PFSK-1 (cell line): ENCODE results near the gene JHY.

Experiments used
- FOXP2 ChIP-seq: optimal IDR thresholded peaks from 2 replicates; pipeline ENCODE3; 2011; ENCODE audit warnings: borderline replicate concordance, control low read depth, inconsistent platforms; ENCODE audit not compliant: insufficient read depth; ENCODE audit errors: extremely low read length, extremely low read depth
- POLR2AphosphoS5 ChIP-seq: IDR thresholded peaks from 2 replicates; pipeline ENCODE4 v1.6.1; 2012; ENCODE audit warnings: low read depth, mild to moderate bottlenecking, control low read depth, low read length, moderate library complexity
- REST ChIP-seq, 2 experiments: IDR thresholded peaks; 2 replicates each; pipeline versions ENCODE4 v1.6.1 to v1.8.0; 2011 to 2012; ENCODE audit warnings: low read depth in 2 of 2, low read length in 2 of 2, control low read depth in 1 of 2, inconsistent platforms in 1 of 2, mild to moderate bottlenecking in 1 of 2, moderate library complexity in 1 of 2; ENCODE audit not compliant: insufficient read depth in 1 of 2
- SIN3A ChIP-seq: IDR thresholded peaks from 2 replicates; pipeline ENCODE4 v1.6.1; 2012; ENCODE audit warnings: mild to moderate bottlenecking, low read length, moderate library complexity, borderline replicate concordance; ENCODE audit not compliant: insufficient read depth
- TAF1 ChIP-seq: IDR thresholded peaks from 2 replicates; pipeline ENCODE4 v1.6.1; 2012; ENCODE audit warnings: low read length, control low read depth, borderline replicate concordance; ENCODE audit not compliant: insufficient read depth

- TF ChIP-seq POLR2AphosphoS5 = no peak
- TF ChIP-seq REST (IDR thresholded peaks at IDR 0.05; ENCODE audit: insufficient read depth in 1 of 2, low read depth in 2 of 2, low read length in 2 of 2) = no peak
- TF ChIP-seq TAF1 = no peak
- TF ChIP-seq SIN3A = no peak
- no peak for TF ChIP-seq FOXP2
These were observed 13.0 kb downstream of the JHY start for GRCh38 chr11:122895563-122895962.
